Activated T-cell treated with anti-CD3 and anti-CD28 coated beads for 48 hours (primary cell): Measurements from ENCODE around the gene SLC6A11.
A peak's percentile ranks its signal among the peaks of the same experiment; 100 is the strongest.

Experiments
- DNase-seq: peaks from one replicate; pipeline ENCODE4 v3.0.0-alpha.2; 2020; ENCODE audit warnings: low read depth

Gene SLC6A11

DNA sequence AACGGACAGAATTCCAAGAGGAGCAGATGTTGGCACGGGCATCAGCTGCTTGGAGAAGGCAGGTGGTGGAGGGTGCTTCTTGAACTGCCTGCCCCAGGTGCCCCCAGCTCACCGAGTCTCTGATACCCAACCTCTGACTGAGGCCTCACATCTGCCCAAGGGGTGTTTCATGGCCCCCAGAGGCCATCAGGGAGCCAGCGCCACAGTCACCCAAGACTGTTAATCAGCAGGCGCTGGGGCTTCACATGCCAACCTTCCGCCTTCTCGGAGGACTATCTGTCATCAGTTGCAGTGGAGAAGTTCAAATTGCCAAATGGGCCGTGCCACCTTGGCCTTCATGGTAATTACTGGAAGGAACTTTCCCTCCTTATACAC is 114.6 kb downstream of the SLC6A11 start:
- no peak for DNase-seq

DNA sequence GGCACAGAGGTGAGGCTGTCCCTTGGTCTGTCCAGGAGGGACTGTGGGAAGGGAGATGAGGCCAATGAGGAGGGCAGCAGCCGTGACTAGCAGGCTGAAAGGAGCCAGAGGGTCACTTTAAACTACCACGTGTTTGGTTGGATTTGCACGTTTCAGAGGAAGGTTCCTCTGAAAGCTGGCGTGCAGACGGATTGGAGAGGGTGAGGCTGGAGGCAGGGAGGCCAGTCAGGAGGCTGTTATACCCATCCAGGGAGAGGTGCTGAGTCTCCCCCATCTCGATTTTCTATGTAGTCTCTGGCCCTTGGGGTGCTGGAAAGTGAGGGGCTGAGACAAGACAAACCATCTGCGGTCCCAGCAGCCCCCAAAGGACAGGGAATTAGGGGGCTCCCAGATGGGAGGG is 116.6 kb downstream of the SLC6A11 start:
- DNase-seq, result no peak

DNA sequence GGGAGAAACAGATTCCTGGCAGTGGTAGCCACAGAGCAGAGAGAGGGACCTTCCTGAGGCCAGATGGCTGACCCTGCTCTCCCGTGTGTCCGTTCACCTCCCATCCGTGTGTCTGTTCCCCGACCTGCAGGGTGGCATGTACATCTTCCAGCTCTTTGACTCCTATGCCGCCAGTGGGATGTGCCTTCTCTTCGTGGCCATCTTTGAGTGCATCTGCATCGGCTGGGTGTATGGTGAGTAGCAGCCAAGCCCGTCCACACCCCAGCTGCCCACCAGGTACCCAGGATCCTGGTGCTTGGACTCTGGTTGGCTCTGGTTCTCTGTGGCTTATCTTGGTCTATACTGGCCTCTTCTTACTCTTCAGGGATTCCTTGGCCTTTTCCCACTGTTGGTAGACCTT is 117.0 kb downstream of the SLC6A11 start:
- no peak for DNase-seq

DNA sequence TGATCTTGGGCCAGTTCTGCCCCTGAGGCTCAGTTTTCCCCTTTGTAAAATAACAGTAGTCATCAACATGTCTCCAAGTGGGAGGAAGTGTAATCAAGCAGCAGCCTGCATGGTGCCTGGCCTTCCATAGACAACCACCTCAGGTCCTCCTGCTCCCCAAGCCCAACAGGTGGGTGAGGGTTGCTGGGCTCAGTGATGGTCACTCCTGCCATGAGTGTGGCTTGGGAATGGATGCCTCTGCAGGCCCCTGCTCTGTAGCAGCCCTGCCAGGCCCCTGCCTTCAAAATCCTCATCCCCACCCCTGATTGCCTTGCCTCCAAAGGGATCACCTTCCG is 117.4 kb downstream of the SLC6A11 start:
- DNase-seq, result no peak

DNA sequence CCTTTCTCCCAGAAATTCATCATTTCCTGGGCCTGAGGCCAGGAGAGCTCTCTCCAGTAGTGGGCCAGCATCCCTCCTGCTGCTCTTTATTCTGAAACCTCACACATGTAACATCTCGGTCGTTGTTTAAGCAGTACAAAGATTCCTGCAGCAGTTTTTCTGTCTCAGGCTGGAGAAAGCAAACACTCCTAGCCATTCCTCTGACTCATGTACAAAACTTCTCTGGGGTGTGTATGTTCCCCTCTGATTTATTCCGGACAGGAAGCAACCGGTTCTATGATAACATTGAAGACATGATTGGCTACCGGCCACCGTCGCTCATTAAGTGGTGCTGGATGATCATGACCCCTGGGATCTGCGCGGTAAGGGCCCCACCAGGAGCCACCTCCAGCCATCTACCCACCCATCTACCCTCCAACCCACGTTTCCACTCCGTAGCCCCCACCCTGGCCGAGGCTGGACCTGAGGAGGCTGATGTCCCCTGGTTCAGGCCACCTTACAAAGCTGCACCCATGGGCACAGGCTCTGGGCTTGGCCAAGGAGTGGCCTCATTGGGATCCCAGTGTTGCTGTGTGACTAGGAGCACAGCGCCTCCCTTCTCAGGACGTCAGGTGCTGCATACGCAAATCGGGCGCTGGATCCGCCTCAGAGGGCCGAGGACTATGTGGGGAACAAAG is 117.9 kb downstream of the SLC6A11 start:
- DNase-seq, result no peak

DNA sequence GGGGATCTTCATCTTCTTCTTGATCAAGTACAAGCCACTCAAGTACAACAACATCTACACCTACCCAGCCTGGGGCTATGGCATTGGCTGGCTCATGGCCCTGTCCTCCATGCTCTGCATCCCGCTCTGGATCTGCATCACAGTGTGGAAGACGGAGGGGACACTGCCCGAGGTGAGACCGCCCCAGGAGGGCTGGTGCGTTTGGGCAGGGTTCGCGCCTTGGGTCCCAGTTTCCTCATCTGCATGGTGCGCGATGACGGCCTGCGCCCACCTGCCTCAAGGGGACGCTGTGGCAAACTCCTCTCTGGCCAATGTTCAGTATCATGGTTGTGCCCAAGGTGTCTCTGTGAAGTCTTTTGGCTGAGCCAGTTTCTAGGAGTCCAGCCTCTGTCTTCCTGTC is 119.0 kb downstream of the SLC6A11 start:
- DNase-seq, result no peak

DNA sequence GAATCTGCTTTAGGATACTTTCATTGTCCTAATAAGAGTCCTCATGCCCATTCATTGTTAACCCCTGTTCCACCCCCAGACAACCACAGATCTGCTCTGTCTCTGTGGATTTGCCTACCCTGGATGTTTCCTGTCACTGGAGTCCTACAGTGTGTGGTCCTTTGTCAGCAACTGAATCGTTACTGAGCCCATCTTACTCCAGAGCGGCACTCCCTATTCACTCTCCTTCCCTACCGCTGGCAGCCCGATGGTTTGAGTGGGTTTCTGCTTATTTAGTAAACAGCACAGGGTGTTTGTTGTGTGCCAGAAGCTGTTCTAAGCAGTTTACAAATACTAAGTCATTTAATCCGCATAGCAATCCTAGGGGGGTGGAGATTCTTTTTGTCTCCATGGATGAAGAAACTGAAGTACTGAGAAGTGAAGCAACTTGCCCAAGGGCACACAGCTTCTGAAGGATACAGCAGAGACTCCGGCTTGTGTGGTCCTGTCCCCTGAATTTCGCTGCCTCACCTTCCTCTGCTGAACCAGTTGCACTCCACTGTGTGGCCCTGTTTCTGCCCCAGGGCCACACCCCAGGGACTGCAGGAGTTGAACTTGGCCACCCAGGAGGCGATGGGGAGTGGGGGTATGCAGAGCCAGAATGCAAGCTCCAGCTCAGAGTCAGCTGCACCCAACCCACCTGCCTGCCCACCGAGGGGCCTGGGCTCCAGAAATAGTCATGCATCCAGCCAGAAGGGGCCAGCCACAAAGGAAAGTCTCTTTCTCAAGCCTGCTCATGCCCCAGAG is 120.0 kb downstream of the SLC6A11 start:
- DNase-seq, result no peak

DNA sequence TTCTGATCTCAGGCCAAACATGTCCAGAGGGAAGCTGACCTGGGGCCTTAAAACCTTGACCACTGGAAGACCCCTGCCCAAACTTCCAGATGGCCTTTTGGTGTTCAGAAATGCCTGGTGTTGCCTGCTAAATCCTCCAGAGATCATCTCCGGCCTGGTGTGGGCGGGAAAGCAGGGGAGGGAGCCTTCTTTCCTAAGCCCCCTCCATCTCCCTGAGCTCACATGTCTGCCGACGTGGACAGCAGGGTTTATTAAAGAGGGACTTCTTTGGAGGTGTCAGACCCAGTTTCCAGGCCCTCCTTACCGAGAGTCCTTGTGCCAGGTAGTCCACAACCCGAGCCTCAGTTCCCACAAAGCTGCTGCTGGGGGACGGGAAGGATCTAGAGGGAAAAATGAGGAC is 120.7 kb downstream of the SLC6A11 start:
- DNase-seq, result no peak

DNA sequence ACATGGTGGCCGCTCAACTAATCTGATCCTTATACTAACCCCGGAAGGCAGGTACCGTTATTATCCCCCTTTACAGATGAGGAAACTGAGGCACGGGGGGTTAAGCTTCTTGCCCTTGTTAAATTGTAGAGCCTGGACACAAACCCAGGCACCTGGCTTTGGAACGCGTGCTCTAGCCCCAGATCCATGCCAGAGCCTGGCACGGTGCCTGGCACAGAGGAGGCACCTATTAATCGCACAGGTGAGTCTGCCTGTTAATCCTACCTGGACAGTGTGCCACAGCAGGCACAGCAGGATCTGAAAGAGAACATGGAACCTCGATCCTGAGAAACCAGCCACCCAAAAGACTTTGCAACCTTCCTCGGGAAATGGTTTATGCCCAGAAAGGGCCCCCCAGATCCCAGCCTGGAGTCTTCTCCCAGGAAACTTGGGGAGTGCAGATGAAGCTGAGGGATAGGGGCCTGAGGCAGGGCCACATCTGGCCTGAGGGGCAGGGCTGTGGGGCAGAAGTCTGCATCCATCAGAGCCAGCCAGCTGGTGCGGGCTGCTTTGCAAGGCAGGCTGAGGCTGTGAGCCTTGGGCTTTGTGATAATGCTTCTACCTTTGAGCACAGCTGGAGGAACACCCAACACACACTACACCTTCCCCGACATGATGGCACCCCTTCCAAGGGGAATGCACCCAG is 121.3 kb downstream of the SLC6A11 start:
- no peak for DNase-seq

DNA sequence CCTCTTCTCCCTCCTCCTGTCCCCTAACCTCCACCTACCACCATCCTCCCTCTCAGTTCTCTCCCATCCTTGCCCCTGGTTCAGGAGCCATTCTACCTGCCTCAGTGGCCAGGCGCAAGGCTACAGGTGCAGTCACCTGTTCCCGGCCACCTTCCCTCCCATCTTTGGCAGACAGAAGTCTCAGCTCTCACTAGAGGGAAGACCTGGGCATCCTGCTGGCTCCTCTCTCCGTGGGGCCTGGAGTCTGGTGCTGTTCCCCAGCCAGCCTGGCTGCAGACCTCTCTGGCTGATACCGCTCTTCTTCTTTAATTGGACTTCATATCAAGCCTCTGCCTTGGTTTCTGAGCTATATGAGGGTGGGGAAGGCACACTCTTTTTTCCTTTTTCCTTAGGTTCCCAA is 123.5 kb downstream of the SLC6A11 start:
- DNase-seq, result no peak

DNA sequence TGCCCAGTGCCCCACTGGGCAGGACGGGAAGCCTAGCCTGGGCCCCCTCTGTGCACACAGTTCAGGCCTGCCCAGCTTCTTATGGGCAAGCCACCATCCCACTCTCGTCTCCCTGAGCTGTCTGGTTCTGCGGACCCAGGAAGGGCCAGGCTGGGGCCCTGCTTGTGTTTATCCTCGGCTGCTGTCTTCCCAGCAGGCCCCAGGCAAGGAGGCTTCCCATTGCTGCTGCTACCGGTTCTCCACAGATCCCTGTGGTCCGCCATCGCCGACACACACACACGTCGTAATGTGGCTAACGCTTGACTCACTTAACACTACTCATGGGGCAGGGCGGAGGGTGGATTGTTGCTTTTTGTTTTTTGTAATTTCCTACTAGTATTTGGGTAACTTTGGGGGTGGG is 124.1 kb downstream of the SLC6A11 start:
- no peak for DNase-seq

DNA sequence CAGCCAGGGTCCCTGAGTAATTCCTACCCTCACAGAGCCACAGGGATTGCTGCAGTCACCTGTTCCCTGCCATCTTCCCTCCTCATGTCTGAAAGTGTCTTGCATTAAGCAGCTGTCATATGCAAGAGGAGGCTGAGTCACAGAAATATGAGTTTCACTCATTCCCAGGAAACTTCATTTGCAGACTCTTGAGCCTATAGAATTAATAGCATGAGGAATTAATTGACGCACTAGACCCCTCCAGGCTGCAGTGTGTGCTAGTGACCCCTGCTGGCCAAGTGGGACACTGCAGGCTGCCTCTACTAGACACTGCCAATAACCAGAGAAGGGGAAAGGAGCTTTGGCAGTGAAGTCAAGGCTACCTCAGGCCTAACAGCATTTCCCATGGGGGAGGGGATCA is 125.9 kb downstream of the SLC6A11 start:
- peak; percentile 23 for DNase-seq

DNA sequence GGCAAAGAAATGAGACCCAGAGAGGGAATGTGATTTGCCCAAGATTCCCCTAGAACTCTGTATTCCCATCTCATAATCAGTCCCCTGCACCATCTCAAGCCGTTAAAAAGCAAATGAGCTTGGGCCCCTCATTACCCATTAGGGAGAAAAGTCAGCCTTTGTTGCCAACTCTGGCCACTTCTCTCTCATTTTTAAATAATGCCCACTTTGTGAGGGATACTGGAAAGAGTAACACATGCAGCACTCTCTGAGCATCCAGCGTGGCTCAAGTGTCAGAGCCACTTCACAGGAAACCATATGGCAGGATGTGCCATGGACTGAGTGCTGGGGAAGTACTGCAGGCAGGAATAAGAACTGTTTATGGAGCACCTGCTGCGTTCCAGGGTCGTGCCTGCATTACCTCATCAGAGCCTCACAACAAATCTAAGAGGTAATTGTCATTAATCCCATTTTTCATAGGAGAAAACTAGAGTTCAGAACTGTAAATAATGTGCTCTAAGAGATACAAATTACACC is 126.7 kb downstream of the SLC6A11 start:
- DNase-seq, result no peak

DNA sequence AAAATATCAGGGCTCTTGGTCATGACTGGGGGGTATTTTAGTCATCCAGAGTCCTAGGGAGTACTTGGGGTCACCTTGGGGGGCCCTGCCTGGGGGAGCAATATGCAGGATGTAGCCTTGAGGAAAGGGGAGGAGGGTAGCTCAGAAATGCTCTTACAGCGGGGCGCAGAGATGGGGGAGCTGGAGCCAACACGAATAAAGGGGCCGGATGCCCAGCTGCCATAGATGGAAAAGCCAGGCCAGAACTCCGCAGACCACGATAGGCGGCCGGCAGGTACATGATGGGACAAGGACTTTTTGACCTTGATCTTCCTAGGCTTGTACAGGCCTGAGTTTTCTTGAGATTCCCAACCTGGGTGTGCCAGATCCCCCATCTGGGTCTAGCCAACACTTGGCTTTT is 128.8 kb downstream of the SLC6A11 start:
- DNase-seq, result no peak

DNA sequence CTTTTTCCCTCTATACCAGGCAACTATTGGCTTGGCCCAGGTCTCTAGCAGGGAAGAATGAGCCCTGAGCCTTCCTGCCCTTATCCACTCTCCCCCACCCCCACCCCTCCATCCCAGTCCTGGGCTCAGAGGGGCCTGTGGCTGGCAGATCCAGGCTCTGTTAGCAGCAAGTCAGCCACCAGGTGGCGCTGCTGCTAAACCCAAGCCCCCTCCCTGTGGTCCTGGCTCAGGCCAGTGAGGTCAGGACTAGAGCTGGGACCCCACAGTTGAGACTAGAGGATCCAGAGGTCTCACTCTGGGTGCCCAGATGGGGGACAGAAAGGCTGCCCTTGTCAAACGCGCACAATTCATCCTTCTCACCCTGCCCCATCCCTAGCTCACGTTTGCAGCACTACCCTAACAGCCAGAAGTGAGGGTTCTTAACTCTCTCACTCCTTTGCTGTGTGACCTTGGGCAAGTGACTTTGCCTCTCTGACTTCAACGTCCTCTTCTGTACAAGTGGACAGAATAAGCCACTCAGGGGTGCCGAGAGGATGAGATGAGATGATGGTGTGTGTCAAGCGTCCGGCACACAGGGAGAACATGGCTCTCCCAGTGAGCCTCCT is 129.8 kb downstream of the SLC6A11 start:
- peak; percentile 54 for DNase-seq

DNA sequence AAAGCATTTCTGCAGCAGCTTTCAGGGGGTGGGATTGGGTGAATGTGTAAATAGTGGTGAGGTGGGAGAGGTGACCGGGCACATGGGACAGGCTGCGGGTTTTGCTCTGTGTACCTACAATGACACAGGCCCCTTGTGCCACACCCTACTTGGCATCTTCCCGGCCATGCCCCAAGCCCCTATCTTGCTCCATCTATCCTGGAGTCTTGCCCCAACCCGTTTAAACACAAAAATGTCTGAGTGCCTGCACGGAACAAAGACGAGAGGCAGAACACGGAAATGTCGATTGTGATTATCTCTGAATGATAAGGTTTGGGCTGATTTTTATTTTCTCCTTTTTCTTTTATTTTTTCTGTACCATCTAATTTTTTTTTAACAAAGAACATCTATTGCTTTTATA is 130.5 kb downstream of the SLC6A11 start:
- DNase-seq, result no peak

DNA sequence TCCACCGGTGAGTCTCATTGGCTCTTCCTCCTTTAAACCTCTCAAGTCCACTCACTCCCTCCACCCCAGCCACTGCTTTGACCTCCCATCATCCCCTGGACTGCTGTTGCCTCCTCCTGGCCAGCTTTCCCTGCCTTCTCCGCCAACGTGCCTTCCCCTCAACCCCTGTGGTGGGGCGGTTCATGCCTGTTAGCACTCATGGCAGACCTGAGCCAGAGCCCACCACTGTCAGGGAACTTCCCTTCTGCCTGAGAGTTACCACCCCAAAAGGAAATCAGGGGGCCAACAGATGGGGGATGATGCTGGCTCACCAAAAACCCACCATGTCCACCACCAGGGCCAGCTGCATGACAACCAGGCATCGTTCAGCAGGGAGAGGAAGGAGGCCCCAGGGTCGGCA is 132.3 kb downstream of the SLC6A11 start:
- no peak for DNase-seq

DNA sequence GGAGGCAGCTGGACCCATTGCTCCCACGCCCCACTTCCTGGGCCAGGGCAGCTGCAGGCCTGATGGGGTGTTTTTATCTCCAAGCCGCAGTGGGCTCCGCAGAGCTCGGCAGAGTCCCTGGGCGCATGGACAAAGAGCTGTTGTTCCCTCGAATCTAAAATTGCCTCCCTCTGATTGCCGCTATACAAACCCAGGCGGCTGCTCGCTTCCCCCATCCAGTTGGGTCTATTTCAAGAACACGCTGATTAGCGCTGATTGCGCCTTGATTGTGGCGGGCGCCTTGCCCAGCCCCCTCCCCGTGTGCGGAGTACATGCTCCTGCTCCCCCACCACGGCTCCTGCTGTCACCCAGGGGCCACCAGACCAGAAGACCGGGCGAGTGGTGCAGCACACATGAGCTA is 133.2 kb downstream of the SLC6A11 start:
- no peak for DNase-seq

DNA sequence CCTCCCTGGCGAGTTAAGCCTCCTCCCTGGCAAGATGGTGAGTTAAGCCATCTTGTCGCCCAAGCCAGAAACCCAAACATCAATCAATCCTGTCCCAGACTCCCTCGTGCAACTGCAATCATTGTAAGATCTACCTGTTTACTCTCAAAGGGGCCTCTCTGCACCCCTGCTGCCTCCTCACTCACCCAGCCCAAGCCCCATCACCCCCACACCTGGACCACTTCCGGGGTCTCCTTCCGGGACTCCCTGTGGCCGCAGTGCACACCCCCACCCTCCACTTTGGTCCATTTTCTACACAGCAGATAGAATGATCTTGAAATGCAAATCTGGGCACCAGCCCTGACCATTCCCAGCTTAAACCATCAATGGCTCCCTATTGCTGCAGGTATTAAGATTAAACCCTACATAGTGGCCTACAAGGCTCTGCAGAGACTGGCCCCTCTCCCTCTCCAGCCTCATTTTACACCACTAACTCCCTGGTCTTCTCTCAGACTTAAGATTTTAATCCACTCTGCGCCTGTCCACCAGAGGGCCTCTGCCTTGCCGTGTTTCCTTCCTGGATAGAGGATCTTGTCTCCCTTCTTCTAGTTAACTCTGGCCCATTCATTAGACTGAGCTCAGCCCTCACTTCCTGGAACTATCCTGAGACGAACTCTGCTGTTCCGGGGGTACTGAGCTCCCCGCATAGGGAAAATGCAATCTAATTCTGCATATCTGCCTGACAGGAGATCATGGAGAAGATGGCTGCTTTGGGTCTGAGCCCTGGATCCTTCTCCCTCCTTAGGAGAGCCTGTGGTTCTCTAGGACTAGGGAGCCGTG is 134.7 kb downstream of the SLC6A11 start:
- no peak for DNase-seq

DNA sequence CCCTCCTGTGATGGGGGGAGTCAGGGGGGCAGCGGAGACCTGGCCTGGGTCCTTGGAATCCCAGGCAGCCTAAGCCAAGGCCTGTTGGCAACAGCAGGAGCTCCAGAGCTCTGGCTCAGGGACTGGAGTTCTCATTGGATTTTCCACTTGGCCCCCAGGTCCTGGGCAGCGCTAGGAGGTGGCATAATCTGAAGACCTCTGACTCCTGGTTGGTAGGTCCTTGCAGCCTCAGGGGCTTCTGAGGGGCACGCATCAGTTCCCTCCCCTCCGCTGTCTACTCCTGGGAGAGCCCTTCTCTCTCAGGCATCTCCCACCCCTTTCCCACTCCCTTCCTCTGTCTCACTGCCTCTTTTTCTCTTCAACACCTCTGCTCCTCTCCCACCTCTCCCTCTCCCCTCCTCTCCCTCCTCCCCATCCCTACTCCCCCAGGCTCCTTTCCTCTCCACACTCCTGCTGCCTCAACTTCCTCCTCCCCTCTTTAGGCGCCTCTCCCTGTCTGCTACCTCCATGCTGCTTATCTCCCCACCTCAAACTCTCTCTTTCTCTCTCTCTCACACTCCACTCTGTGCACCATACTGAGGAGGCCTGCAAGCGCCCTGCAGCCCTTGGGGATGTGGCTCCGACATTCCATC is 135.4 kb downstream of the SLC6A11 start:
- no peak for DNase-seq

DNA sequence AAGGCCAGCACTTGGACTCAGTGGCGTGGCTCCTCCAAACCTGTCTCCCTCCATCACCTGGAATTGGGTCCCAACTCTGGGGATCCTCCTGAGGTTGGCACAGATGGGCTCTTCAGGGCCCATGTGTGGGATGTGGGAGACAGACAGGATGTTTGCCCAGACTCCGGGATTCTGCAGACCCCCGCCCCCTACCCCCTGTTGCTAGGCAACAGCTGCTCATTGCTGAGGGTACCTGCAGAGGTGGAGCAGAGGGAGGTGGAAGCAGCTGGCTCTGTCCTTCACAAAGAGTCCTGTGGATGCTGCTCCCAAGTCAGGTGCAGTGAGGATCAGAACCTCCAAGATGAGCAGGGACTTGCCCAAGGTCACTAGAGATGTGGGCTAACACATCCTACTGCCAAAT is 136.5 kb downstream of the SLC6A11 start:
- no peak for DNase-seq
